Kidney glomerular epithelial cell (primary cell): ENCODE measurements around the gene ALDH2.
A peak's percentile ranks its signal among the peaks of the same experiment; 100 is the strongest.
"Not testable (repeated sequence)": the region's sequence is repeated elsewhere in the genome, so short reads cannot be mapped to it uniquely, and the experiment has no call there.

Source experiments
- DNase-seq: peaks from one replicate; lab custom pipeline; 2025; lab: John Stamatoyannopoulos, UW

The ALDH2 gene

DNA sequence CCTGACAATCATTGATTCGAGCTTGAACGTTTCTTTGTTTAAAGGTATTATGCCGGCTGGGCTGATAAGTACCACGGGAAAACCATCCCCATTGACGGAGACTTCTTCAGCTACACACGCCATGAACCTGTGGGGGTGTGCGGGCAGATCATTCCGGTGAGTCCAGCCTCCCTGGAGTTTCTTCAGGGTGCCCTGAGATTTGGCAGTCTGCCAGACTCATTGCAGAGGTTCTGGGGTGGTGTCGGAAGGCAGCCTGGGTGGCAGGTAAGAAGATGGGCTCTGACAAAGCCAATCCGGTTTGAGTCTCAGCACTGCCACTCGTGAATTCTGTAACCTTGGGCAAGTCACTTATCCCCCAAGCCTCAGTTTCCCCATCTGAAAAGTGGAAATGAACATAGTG, 23.0 kb downstream of the ALDH2 start:
- DNase-seq, result no peak

DNA sequence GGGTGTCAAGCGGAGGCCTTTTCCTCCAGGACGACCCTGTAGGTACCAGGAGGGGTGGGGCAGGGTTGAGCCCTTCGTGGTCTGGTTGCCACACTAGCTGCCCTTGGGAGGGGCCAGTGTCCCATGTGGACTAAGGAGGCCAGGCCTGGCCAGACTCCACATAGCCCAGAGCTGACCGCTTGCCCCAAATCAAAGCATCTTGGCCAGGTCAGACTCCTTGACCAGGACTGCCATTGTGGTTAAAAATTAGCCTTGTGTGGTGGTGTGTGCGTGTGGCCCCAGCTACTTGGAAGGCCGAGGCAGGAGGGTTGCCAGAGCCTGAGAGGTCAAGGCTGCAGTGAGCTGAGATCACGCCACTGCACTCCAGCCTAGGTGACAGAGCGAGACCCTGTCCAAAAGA, 24.8 kb downstream of the ALDH2 start:
- no peak for DNase-seq

DNA sequence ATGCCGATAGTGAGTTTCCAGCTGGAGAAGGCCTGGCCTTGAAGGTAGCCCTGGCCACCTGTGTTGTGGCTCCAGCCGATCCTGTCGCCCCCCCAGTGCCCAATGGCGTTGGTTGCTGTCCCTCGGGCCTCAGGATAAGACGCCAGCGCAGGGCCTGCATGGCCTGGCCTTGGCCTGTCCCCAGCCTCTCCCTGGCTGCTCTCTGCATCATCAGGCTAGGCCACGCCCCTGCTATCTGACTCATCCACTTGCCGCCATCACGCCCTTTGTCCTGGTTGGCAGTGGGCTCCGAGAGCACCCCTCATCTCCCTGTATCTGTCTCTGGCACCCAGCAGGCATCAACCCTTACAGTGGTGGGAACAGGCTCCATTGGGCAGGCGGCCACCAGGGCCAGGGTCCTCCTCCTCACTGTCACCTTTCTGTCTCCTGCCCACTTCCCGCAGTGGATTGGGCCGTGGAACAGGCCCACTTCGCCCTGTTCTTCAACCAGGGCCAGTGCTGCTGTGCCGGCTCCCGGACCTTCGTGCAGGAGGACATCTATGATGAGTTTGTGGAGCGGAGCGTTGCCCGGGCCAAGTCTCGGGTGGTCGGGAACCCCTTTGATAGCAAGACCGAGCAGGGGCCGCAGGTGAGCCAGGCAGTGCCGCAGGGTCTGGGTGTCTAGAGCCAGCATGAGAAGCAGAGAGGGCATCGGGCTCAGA, 25.6 kb downstream of the ALDH2 start:
- DNase-seq, result no peak

DNA sequence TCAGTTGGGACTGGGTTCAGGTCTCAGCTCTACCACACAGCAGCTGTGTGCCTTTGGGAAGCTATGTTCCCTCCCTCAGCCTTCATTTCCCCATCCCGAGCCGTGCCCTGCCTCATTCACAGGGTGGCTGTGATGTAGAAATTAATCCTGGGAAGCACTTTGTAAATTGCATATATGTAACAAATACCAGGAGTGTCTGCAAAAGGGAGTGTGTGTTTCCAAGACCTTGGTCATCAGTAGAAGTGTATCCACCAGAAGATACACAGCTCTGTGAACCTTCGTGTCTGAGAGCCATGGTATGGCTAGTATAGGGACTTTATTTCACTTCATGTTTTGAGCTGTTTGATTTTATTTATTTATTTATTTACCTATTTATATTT, 26.1 kb downstream of the ALDH2 start:
- DNase-seq, result no peak

DNA sequence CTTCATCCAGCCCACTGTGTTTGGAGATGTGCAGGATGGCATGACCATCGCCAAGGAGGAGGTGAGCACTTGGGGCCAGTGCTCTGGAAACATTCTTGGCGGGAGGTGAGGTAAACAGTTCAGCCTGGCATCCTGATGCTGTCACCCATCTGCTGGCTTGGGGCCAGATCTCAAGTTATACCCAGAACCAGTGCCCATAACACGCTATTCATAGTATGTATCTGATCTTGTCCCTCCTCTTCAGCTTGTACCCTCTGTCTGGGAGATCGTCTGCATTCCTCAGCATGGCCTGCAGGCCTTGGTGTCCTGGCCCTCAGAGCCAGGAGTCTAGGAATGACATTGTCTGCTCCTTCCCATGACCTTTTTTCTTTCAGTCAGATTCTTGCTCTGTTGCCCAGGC, 31.4 kb downstream of the ALDH2 start:
- DNase-seq, result peak; percentile 65

DNA sequence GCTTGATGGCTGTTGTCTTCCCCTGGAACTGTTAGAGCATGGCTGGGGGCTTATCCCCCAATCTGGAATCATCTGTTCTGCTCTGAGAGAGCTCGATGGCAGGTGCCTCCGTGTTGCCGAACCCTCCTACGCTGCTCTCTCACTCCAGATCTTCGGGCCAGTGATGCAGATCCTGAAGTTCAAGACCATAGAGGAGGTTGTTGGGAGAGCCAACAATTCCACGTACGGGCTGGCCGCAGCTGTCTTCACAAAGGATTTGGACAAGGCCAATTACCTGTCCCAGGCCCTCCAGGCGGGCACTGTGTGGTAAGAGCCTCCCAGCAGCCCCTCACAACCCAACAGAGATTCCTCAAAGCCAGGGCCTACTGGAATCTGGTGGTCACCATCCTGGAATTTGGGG, 33.0 kb downstream of the ALDH2 start:
- no peak for DNase-seq

DNA sequence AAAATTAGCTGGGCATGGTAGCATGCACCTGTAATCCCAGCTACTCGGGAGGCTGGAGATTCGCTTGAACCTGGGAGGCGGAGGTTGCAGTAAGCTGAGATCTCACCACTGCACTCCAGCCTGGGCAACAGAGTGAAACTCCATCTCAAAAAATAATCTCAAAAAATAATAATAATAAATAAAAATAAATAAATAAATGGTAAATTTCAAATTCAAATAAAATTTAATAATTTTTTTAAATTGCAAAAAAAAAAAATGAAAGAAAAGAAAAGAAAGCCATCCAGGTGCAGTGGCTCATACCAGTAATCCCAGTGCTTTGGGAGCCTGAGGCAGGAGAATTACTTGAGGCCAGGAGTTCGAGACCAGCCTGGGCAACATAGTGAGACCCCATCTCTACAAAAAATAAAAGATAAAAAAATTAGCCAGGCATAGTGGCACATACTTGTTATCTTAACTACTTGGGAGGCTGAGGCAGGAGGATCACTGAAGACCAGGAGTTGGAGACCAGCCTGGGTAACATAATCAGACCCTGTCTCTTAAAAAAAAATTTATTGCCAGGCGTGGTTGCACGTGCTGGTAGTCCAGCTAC, 36.4 kb downstream of the ALDH2 start:
- DNase-seq, result no peak

DNA sequence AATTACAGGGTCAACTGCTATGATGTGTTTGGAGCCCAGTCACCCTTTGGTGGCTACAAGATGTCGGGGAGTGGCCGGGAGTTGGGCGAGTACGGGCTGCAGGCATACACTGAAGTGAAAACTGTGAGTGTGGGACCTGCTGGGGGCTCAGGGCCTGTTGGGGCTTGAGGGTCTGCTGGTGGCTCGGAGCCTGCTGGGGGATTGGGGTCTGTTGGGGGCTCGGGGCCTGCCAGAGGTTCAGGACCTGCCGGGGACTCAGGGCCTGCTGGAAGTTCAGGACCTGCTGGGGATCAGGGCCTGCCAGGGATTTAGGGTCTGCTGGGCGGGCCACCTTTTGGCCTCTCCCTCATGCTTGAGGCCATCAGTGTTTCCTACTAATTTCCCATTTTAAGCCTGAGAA, 37.1 kb downstream of the ALDH2 start:
- DNase-seq, result no peak

DNA sequence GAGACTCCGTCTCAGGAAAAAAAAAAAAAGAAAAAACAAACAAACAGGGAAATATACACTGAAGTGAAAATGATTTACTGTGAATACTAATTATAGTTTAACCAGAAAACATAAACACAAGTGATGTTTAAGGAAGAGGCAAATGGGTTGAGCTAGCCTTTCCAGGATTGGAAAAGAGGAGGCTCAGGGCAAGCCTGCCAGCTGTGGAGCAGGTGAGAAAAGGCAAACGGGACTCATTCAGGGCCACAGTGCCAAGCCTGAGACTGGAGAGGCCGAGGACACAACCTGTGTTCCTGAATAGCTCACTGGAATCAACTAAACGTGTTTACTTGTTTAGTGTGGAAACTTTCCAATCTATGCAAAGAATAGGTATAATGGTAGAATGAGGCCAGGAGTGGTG, 39.6 kb downstream of the ALDH2 start:
- no peak for DNase-seq

DNA sequence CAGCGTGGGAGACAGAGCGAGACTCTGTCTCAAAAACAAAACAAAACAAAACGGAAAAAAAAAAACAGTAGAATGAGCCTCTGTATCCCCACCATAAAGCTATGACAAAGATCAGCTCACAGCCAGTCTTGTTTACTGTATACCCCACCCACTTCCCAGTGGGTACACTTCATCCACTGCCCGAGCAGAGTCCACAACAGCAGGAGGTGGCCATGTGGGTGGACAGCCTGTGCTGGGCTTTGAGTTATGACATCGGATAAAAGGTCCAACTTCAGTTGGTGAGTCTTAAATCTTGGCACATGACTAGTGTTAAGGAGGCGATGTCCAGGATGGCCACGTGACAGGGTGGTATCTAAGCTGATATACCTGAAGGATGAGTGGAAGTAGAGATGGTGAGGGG, 40.5 kb downstream of the ALDH2 start:
- DNase-seq, result no peak

DNA sequence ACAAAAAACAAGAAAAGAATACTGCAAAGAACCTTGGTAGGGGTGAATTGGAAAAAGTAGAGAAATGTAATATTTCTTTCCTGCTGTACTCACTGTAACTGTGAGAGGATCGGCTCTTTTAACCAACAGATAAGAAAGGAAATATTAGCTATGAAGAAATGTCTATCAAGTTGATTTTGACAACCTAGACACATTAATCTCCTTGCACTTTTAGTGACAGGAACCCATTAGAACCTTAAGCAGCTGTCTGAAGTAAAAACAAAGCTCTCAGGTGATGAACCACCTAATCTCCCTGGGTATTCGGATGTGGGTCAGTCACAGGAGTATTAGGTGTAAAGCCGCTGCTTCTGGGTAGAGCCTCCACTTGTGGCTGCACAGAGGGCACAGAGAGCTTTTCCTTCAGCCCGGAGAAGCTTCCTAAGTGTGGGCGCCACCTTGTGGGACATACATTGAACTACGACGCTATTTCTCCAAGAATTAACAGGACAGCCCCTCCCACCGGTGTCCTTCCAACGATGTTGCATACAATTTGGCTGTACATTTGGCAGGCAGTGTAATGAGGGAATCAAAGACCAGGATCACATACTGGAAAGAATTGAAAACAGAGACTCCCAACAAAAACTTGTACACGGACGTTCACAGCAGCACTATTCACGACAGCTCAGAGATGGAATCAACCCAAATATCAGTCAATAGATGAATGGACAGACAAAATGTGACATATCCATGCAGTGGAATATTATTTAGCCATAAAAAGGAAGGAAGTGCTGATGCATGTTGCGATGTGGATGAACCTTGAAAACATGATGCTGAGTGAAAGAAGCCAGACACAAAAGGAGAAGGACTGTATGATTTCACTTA, 46.4 kb downstream of the ALDH2 start:
- DNase-seq, result peak; percentile 80

DNA sequence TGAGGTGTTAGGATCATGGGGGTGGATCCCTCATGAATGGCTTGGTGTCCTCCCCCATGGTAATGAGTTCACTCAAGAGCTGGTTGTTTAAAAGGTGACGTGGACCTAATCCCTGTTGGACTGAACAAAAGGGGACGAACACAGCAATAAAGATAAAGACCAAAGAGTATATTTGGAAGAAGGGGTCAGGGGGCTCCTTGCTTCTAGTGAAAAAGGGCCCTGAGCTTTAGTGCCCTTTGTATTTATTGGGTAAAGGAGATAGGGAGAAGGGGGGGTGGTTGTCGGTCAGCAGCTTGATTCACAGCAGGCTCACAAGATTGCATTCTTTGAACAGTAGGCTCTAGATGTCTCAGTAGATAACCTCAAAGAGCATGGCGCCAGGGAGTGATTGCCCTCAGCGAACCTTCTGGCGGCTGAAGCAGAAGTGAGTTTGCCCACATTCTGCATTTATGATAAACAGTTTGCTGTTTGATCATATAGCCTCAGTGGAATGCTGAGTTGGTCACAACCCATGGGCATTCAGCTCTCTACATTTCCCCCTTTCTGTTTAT, 49.4 kb downstream of the ALDH2 start:
- no peak for DNase-seq

DNA sequence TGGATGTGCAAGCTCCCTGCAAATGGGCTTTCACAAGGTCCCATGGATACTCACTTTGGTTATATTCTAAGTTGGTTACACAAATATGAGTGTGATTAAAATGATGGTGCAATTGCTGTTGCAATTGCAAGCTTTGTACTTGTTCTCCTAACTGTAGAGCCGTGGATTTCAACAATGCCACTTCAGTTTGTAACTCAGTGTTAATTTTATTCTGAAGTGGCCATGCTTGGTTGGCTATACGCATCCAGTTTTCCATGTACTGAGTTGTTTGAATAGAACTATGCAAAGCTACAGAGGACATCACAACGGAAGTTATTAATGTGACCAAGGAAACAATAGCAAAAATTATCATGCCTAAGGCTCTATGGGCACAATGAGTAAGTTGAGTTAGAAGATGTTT, 50.2 kb downstream of the ALDH2 start:
- DNase-seq, result not testable (repeated sequence)

DNA sequence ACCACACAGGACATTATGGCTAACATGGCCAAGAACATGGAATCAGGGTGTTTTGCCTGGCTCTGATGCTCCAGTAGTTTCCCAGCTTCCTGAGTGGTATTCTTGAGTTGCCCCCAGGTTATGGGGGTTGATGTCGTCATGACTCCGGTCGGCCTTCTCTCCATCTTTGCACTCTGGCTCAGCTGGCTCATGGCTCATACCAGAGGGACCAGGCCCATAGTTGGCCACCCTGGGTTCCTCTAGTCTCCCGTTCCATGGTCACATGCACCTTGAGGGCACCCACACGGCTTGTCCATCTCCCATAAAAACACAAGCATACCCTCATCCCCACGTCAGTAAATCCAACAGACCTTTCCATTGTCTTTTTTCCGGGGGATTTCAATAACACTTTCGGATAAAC, 51.6 kb downstream of the ALDH2 start:
- DNase-seq, result no peak

DNA sequence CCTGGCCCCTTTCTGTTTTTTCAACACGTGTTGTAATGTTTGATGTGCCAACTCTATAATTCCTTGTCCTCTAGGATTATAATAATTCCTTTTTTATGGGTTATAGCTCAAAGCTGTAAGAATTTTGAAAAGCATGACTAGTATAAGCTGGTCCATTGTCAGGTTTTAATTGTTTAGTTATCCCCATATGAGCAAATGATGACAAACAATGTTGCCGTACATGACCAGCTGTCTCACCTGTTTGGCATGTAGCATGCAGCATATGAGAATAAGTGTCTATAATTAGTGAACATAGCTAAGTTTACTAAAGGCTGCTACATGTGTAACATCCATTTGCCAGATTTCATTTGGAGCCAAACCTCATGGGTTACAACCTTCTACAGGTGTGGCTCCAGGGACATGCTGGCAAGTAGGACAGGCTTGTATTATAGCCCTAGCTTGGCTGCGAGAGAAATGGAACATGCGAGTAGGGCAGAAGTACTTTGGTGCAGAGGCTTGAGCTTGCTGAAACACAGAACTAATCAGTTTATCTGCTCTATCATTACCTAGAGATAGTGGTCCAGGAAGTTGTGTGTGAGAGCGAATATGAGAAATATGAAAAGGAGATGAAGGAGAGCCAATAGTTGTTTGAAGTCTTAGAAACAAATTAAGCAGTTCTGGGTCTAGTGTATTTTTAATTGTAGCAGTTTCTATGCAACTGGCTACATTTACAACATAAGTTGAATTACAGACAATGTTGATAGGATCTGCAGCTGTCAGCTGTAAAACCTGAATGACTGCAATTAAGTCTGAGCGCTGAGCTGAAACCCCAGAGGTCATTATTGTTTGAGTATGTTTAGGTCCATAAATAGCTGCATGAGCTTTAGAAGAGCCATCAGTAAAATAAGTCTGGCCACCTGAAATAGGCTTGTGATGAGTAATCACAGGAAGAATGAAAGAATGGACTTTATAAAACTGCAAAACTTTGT, 52.7 kb downstream of the ALDH2 start:
- no peak for DNase-seq

DNA sequence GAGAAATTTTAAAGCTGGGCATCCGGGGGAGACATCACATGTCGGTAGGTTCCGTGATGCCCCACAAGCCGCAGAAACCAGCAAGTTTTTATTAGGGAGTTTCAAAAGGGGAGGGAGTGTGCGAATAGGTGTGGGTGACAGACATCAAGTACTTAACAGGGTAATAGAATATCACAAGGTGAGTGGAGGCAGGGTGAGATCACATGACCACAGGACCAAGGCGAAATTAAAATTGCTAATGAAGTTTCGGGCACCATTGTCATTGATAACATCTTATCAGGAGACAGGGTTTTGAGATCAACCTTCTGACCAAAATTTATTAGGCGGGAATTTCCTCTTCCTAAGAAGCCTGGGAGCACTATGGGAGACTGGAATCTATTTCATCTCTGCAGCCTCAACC, 54.1 kb downstream of the ALDH2 start:
- not testable (repeated sequence) for DNase-seq

DNA sequence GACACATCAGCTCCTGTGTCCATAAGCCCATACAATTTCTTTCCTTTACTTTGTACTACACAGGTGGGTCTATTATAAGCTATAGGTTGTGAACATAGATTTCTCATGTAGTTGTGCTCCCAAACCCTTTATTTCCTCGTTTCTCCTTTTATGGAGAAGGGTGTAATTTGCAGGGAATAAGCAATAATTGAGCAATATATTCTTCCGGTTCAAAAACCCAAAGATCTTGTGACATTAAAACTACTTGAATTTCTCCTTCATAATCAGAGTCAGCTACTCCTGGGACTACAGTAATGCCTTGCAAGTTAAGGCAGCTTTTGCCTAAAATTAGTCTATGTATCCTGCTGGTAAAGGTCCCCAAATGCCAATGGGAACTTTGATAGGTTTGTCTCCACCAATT, 56.2 kb downstream of the ALDH2 start:
- DNase-seq, result no peak

DNA sequence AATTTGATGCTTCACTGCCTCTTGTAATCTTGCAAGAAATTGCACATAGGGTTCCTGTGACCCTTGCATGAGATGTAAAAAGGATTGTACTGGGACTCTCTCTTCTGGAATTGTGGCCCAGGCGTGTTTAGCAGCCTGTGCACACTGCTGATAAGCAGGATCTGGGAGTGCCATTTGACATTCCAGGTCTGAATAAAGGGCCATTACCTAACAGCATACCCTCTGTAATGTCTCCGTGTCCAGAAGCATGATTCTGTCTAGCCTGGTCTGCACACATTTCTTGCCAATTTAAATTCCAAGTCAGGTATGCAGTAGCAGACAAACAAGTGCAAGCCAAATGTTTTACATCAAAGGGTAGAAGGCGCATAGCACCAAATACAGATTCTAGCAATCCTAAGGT, 57.2 kb downstream of the ALDH2 start:
- DNase-seq, result no peak

DNA sequence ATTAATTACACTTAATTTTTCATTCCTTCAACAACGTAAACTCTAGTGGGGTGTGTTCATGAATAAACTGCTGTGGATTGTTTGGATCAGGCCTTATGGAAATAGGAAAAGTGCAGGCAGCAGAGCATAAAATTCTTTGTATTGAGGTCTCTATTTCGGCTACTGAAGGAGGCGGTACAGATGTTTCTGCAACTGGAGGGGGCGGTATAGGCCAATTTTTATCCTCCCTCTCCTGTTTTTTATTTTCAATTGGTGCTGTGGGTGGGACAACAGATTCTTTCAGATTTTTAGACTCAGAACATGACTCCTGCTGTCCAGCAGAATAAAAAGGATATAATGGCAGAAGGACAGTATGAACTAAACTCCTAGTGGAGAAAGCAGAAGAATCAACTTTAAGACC, 57.6 kb downstream of the ALDH2 start:
- not testable (repeated sequence) for DNase-seq

DNA sequence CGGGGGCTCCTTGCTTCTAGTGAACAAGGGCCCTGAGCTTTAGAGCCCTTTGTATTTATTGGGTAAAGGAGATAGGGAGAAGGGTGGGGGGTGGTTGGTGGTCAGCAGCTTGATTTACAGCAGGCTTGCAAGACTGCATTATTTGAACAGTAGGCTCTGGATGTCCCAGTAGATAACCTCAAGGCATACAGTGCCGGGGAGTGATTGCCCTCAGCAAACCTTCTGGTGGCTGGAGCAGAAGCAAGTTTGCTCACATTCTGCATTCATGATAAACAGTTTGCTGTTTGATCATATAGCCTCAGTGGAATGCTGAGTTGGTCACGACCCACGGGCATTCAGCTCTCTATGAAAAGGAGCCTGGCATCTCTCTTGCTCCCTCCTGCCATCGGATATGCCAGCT, 58.8 kb downstream of the ALDH2 start:
- no peak for DNase-seq

DNA sequence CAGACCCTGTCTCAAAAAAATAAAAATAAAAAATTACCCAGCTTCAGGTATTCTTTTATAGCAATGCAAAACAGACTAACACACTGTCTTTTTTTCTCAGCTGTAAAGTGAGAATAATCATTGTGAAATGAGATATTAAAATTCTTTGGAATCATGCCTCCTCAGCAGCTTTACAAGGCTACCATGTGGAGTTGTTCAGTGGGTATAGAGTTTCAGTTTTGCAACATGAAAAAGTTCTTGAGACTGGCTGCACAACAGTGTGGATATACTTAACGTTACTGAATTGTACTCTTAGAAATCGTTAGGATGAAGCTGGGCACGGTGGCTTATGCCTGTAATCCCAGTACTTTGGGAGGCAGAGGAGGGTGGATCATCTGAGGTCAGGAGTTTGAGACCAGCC, 59.6 kb downstream of the ALDH2 start:
- DNase-seq, result no peak

DNA sequence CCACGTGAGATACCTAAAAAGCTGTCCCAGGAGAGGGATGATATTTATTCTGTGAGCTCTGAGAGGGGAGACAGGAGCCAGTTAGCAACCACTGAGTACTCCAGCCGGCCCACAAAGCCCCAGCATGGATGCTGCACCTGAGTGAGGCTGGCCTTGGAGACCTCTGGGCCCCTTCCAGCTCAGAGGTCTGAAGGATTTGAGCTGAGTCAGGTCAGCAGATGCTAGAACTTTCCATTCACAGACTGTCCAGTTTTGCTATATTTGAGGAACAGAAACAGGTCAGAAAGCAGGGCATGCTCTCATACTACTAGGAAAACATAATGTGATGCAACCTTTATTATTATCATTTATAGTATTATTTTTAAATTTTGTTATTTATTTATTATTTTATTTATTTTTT, 60.3 kb downstream of the ALDH2 start:
- DNase-seq, result no peak
